Measurements from ENCODE around the gene MAGEB4. TPM values are rescaled to one million over a fixed set of nuclear protein-coding genes. Genes with fewer than 3 reads are reported as not detected.
A peak's percentile ranks its signal among the peaks of the same experiment; 100 is the strongest.

The MAGEB4 gene
- total RNA-seq, 1 experiment from 2014 or later, result not detected

DNA sequence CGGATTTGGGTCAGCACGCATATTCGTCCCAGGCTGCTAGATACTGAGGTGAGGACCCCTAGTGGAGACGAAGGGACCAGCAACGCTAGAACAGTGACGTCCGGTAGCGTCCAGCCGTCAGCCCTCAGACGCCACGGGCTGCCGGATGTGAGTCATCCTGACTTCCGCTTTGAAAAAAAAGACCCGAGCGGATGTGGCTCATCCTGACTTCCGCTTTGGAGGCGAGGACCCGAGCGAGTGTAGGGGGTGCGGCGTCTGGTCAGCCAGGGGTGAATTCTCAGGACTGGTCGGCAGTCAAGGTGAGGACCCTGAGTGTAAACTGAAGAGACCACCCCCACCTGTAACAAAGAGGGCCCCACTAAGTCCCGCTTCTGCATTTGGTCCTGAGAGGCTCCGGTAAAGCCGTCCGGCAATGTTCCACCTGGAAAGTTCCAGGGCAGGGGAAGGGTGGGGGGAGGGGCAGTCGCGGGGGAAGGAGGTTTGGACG, 26.4 kb upstream of the MAGEB4 start, which contains the start of gene MAGEB2:
MAGEB2 (plus strand) TSS at position 207 of the 487 bp plus-strand sequence. CDS start 3,018 bp downstream, outside the sequence.
- ATAC-seq (peak; percentile 94), DNase-seq (ENCODE audit: low read depth, low spot score) (peak; percentile 77)
- Histone ChIP-seq H3K27ac (ENCODE audit: low read depth, low read length) (peak within 1 kb of the TSS; percentile 50), H3K9me3 (ENCODE audit: control insufficient read depth in 1 of 2, insufficient read depth in 1 of 2, low read depth in 1 of 2, low read length in 2 of 2) (no peaks in the 10 kb centered on the region), H3K4me2 (ENCODE audit: low read length) (peak within 1 kb of the TSS; percentile 77), H3K27me3 (ENCODE audit: insufficient read depth, low read length) (no peaks in the 10 kb centered on the region), H2AFZ (ENCODE audit: low read depth, low read length, poor library complexity, severe bottlenecking) (no peak within 1 kb of the TSS), H3K79me2 (ENCODE audit: insufficient read depth, low read length) (peaks cover 44% of the 10 kb centered on the region), H4K20me1 (ENCODE audit: insufficient read depth) (no peaks in the 10 kb centered on the region), H3K9me2 (ENCODE audit: insufficient read depth) (no peaks in the 10 kb centered on the region; the same call in 1 of the 2 replicates), H3K4me1 (ENCODE audit: control insufficient read depth in 1 of 2, insufficient read depth in 2 of 2, low read length in 2 of 2) (peaks cover 0 to 8% of the 10 kb centered on the region in 2 experiments; a peak in 2 of 4 replicates), H3K9ac (ENCODE audit: low read length) (peak within 1 kb of the TSS; percentile 79), H3K36me3 (ENCODE audit: control insufficient read depth in 1 of 2, insufficient read depth in 2 of 2, low read length in 2 of 2) (peaks cover 0 to 3% of the 10 kb centered on the region in 2 experiments; a peak in 2 of 4 replicates), H3K4me3 (replicated peaks in 1 of 2; ENCODE audit: low read depth in 1 of 2, low read length in 2 of 2) (peak within 1 kb of the TSS; percentile 81 to 83)
- RAD21 ChIA-PET (ENCODE audit: low non-redundant PET in 1 of 2, low total read pairs in 2 of 2, uncharacterized antibody in 2 of 2, unreplicated experiment in 2 of 2), result no interaction called here
- CTCF ChIA-PET, result no interaction called here
- TF ChIP-seq POLR2AphosphoS5 (IDR thresholded peaks at IDR 0.05; ENCODE audit: low read depth, low read length), result peak; percentile 79
- TF ChIP-seq RAD21 (IDR thresholded peaks at IDR 0.05; ENCODE audit: low read depth), result no peak
- TF ChIP-seq EZH2 (IDR thresholded peaks at IDR 0.05), result no peak
- peak; percentile 65 for TF ChIP-seq JUND (IDR thresholded peaks at IDR 0.05)
- no peak for TF ChIP-seq TCF7L2 (IDR thresholded peaks at IDR 0.05; ENCODE audit: borderline replicate concordance, extremely low read depth, insufficient read depth, insufficient read length)
- no peak for TF ChIP-seq SRF (IDR thresholded peaks at IDR 0.05; ENCODE audit: low read depth)
- TF ChIP-seq, protein P1, sequence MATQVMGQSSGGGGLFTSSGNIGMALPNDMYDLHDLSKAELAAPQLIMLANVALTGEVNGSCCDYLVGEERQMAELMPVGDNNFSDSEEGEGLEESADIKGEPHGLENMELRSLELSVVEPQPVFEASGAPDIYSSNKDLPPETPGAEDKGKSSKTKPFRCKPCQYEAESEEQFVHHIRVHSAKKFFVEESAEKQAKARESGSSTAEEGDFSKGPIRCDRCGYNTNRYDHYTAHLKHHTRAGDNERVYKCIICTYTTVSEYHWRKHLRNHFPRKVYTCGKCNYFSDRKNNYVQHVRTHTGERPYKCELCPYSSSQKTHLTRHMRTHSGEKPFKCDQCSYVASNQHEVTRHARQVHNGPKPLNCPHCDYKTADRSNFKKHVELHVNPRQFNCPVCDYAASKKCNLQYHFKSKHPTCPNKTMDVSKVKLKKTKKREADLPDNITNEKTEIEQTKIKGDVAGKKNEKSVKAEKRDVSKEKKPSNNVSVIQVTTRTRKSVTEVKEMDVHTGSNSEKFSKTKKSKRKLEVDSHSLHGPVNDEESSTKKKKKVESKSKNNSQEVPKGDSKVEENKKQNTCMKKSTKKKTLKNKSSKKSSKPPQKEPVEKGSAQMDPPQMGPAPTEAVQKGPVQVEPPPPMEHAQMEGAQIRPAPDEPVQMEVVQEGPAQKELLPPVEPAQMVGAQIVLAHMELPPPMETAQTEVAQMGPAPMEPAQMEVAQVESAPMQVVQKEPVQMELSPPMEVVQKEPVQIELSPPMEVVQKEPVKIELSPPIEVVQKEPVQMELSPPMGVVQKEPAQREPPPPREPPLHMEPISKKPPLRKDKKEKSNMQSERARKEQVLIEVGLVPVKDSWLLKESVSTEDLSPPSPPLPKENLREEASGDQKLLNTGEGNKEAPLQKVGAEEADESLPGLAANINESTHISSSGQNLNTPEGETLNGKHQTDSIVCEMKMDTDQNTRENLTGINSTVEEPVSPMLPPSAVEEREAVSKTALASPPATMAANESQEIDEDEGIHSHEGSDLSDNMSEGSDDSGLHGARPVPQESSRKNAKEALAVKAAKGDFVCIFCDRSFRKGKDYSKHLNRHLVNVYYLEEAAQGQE (IDR thresholded peaks at IDR 0.05; ENCODE audit: low read depth), result no peak
- no peak for TF ChIP-seq CEBPB (IDR thresholded peaks at IDR 0.05; ENCODE audit: low read depth)
- TF ChIP-seq, protein P2, sequence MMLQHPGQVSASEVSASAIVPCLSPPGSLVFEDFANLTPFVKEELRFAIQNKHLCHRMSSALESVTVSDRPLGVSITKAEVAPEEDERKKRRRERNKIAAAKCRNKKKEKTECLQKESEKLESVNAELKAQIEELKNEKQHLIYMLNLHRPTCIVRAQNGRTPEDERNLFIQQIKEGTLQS (IDR thresholded peaks at IDR 0.05), result no peak
- TF ChIP-seq FOSL1 (IDR thresholded peaks at IDR 0.05; ENCODE audit: low read depth), result peak; percentile 66
- TF ChIP-seq, protein P3, sequence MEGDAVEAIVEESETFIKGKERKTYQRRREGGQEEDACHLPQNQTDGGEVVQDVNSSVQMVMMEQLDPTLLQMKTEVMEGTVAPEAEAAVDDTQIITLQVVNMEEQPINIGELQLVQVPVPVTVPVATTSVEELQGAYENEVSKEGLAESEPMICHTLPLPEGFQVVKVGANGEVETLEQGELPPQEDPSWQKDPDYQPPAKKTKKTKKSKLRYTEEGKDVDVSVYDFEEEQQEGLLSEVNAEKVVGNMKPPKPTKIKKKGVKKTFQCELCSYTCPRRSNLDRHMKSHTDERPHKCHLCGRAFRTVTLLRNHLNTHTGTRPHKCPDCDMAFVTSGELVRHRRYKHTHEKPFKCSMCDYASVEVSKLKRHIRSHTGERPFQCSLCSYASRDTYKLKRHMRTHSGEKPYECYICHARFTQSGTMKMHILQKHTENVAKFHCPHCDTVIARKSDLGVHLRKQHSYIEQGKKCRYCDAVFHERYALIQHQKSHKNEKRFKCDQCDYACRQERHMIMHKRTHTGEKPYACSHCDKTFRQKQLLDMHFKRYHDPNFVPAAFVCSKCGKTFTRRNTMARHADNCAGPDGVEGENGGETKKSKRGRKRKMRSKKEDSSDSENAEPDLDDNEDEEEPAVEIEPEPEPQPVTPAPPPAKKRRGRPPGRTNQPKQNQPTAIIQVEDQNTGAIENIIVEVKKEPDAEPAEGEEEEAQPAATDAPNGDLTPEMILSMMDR (IDR thresholded peaks at IDR 0.05 in 2 of 3, conservative IDR thresholded peaks at IDR 0.05 in 1 of 3; ENCODE audit: borderline replicate concordance in 1 of 3, insufficient read depth in 1 of 3, low read depth in 2 of 3, low read length in 2 of 3), result peak; percentile 26 to 63 (median 58); a peak in 5 of 6 replicates
- TF ChIP-seq ELF1 (IDR thresholded peaks at IDR 0.05; ENCODE audit: borderline replicate concordance, low read depth), result peak; percentile 42
- TF ChIP-seq, protein P4, sequence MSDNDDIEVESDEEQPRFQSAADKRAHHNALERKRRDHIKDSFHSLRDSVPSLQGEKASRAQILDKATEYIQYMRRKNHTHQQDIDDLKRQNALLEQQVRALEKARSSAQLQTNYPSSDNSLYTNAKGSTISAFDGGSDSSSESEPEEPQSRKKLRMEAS (IDR thresholded peaks at IDR 0.05), result no peak
- TF ChIP-seq YY1 (IDR thresholded peaks at IDR 0.05; ENCODE audit: extremely low read depth, insufficient replicate concordance, low read depth, low read length), result no peak
- TF ChIP-seq ZFX (IDR thresholded peaks at IDR 0.05), result no peak
- TF ChIP-seq ZNF274 (IDR thresholded peaks at IDR 0.05; ENCODE audit: low read depth, low read length), result no peak
- BruUV-seq (replicated peaks), result no TSS peak
- intact Hi-C loops (cut with micrococcal nuclease), result no loop called here
- POLR2A ChIA-PET, result no interaction called here
